HG02884 (cell line): Measurements from ENCODE around the gene LAMA5.

Experiments
- ATAC-seq: cut with Tn5 transposase; IDR thresholded peaks from one replicate; pipeline ENCODE4 v1.9.1; 2021; ENCODE audit warnings: mild to moderate bottlenecking, moderate library complexity; ENCODE audit not compliant: unreplicated experiment

Gene LAMA5

DNA sequence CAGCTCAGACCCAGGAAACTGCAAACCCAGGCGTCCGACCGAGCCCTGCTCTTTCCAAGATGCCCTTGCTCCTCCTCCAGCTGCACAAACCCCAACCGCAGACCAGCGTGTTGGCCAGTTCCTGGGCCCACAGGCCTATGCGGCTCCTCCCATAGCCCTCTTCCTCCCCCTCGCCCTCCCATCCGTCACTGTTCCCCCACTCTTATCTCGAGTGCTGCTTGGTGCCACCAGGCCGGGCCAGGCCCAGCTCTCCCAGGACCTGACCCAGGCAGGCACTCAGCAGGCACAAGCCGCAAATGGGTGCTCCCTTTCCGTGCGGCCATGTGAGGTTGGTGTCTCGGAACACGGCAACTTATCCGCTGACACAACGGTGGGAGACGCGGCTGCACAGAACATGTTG lies 35.8 kb downstream of the LAMA5 start:
- ATAC-seq: no peak

DNA sequence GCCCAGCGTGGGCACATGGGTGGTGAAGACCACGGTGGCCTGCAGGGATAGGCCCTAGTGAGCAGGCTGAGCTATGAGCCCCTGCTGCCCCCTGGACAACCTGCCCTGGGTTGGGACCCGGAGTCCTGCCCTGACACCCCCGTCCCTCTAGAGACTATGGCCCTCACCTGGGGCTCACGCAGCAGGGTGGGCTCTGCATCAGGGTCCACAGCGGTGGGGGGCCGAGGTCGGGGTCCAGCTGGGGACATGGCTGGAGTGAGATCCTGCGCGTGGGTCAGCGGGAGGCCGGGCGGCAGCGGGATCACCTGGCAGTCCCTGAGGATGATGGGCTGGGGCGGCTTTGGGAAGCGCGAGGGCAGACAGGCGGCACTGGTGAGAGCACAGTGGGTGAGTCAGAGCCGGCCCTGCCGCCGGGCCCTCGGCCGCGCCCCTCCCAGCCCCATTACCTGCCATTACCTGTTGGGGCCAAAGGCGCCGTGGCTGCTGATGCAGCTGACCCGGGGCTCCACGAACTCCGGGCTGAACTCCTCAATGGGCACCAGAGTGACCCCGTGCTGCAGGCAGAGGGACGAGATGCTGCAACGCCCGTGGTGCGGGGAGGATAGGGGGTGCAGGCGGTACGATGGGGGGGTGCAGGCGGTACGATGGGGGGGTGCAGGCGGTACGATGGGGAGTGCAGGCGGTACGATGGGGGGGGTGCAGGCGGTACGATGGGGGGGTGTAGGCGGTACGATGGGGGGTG lies 36.4 kb downstream of the LAMA5 start:
- no peak for ATAC-seq

DNA sequence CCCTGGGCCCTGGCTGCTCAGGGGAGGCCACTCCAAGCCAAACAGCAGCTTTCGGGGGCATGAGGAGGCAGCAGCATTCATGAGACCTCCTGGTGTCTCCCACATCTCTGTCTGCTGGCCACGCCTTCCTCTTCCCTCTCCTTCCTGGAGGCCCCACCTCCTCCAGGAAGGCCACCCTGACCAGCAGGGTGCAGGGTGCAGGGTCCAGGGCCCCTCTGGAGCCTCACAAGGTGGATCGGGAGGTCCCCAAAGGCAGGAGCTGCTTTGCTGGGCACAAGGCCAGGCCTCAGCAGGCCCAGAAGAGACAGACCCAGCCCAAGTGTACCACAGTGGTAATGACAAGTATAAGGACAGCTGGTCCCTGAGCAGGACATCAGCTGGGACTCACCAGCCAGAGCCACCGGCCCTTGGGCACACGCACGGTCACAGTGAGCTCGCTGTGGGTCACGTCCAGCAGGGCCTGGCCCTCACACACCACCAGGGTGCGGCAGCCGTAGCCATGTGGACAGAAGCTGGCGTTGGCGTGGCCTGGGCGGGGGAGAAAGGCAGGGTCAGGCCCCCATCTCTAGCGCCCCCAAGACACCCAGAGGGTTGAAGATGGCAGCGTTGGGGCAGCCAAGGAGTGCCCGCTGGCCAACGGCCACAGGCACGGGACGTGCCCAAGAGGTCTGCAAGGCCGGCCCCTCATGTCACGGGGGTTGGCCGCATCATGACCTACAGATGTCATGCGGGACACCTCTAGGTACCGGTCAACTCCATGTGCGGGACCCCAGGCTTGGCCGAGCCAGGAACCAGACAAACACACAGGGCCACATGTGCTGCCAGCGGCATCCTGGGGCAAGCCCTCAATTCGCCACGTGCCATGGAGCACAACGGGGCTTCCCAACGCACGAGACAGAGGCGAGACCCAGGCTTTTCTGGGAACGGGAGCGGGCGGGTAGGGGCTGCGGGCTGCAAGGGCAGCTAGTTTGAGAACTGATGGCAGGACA lies 37.4 kb downstream of the LAMA5 start:
- no peak for ATAC-seq

DNA sequence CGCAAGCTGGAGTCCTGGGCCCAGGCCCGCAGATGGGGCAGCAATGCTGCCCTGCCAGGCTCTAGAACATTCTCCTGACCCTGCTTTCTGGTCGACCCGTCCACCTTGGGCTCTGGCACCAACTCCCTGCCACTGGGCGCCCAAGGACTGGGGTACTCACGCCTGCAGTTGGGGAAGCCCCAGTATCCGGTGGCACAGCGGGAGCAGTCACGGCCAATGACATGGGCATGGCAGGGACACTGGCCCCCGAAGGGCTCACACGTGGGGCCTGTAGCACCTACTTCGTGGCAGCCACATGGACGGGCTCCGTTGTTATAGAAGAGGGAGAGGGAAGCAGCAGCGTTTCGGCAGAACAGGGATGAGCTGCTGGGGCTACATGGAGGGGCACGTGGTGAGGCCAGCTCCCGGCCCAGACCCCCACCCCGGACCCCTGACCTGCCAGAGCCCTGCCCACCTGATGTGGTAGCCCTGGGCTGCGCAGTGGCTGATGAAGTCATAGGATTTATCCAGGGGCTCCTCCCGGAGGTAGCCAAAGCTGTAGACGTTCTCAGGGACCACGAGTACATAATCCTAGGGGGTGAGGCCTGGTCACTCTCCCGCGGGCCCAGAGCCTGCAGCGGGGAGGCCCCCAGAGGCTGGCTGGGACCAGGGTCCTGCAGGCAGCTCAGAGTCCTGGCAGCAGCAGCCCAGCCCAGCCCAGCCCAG lies 38.3 kb downstream of the LAMA5 start:
- ATAC-seq: no peak

DNA sequence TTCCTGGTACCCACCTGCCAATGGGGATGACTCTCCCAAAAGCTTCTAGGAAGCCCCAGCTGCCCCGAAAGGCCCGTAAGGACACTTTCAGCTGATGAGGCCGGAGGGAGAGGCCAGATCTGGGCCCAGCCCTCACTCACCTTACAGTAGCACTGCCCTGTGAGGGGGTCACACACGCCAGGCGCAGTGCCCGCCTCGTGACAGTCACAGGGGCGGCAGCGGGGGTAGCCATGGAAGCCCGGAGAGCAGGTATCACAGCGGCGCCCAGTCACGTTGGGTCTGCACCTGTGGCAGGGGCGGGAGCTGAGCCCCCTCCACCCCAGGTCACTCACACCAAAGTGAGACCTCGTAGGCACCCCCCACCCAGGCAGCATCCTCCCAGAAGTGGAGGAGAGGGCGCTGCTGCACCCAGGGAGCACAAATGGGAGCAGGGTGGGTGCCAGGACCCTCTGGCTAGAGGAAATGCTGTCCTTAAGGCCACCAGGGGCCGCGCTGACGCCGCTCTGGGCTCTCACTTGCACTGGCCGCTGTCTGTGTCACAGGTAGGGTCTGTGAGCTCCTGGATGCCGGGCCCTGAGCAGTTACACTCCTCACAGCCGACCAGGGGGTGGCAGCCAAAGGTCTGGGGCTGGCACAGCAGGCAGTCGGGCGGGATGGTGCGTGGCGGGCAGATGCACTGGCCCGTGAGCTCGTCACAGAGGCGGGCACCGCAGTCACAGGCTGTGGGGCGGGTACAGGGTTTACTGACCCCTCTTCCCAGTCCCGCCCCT lies 39.2 kb downstream of the LAMA5 start:
- no peak for ATAC-seq

DNA sequence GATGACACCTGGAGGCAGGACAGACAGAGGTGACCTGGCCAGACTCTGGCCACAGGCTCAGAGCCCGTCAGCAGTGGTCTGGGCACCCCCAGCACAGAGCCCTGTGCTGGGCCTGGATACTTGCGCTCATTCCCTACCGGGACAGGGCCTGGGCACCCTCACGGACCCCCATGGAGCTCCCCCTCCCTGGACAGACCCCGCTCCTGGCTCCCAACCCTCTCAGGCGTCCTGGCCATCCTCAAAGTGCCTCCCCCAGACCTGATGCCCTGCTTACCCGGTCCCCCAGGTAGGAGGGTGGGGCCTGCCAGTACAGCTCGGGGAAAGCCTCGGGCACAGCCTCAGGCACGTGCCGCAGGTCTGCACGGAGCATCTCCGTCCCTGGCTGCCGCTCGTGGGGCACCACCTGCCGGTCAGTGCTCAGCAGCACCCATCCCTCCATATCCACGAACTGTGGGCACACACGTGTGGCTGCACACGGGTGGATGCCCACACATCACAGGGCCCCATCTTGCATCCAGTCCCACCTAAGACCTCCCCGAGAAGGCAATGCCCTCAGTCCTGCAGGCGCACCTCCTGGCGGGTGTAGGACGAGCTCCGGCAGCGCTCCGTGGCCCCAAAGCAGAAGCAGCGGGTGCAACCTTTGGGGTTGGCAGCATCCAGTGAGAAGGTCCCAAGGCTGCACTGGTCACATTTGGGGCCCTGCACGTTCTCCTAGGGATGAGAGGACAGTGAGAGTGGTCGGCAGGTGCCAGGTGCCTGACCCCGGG lies 40.0 kb downstream of the LAMA5 start:
- ATAC-seq: no peak

DNA sequence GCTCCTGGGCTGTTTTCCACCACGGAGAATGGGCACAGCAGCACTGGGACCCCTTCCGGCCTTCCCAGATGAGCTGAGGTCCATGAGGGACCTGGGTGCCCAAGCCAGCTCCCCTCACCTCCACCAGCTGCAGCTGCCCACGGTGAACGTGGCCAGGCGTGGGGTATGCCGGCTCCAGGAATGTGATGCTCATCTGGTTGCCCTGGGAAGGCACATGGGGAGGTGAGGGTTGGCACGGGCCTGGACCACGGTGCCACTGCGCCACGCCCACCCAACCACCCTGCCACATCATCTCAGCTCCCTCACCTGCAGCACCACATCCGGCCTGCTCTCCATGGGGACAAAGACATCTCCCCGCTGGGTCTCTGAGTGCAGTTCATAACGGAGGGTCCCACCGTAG lies 40.6 kb downstream of the LAMA5 start:
- no peak for ATAC-seq

DNA sequence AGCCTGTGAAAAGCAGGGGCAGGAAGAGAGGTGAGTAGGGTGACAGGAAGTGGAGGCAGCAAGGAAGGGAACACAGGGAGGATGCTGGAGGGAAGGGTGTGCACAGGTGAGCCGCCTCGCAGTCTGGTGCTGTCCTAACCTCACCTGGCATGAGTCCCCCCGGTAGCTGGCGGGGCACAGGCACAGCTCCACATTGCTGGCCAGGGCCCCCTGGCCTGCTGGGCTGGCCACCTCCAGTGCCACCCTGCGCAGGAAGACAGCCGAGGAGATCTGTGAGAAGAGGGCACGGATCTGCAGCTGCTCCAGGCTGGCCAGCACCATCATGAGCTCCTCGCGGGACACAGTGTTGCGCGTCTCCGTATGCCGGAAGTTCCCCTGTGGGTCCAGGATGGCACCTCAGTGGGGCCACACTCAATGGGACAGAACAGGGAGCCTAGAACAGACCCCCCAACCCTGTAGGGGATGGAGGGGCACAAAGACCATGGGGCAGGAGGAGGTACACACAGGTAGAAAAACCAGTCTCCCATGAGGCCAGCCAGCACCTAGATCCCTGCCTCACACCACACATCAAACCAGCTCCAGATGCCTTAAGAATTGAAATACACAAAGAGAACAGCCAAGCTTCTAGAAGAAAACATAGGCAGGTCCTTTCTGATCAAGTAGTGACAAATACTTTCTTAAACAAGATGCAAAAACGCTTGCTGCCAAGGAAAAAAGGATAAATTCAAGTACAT lies 41.8 kb downstream of the LAMA5 start:
- ATAC-seq: no peak

DNA sequence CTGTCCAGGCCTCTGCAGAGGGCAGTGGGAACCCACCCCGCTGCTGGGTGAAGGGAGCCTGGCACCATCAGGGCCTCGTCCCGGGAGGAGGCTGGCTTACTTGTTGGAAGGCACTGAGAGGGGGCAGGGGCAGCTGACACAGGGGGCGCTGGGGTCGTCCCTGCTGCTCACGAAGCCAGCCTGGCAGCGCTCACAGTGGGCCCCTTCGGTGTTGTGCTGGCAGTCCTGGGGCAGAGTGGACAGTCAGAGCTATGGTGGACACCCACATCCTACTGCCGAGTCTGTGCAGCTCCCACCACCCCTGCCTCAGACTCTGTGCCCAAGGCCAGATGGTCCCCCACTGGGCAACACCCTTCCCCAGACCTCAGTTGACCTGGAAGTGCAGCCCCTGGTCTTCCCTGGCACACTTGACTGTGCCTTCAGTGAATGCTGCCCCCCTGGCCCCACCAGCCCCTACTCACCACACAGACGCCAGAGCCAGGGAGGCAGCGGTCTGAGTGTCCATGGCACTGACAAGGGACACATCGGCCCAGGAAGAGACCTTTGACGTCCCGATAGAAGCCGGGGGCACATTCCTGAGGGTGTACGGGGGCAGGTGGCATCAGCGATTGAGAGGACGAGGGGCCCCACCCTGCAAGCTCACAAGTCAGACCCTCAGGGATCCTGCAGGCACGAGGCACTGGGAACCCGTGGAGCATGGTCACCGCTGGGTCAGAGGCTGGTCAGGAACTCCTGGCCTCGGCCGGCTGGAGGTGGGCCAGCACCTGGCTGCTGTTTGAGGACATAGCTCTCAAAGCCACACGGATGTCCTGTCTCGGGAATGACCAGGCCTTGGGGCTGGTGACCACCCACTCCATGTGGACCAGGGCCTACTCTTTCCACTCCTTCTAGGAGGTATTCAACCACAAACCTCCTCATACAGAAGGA lies 42.9 kb downstream of the LAMA5 start:
- ATAC-seq: no peak

DNA sequence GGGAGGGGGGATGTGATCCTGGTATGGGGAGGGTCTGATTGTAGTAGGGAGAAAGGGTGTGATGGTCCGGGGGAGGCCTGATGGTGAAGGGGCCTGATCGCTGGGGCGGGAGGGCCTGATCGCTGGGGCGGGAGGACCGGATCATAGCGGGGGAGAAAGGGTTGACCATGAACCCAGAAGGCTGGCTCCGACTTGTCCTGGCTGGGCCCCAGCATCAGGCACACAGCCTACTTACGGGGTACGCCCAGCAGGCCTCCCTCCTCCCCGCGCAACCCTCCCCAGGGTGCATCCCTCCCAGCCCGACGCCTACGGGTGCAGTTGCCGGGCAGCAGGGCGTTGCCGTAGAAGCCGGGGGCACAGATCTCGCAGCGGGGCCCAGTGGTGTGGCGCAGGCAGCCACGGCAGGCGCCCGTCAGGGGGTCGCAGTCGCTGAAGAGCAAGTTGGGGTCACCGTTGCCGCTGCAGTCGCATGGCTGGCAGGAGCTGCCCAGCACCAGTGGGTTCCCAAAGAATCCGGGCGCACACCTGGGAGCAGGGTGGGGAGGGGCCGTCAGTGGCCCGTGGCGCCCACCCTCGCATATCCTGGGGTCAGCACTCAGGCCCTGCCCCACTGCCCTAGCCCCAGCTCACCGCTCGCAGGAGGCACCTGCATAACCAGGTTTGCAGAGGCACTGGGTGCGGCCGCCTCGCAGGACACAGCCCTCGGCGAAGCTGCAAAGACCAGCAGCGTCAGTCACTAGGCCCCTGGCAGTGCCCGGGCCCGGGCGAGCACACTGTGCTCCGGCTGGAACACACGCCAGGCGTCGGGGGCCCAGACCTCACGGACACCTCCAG lies 43.7 kb downstream of the LAMA5 start:
- no peak for ATAC-seq

DNA sequence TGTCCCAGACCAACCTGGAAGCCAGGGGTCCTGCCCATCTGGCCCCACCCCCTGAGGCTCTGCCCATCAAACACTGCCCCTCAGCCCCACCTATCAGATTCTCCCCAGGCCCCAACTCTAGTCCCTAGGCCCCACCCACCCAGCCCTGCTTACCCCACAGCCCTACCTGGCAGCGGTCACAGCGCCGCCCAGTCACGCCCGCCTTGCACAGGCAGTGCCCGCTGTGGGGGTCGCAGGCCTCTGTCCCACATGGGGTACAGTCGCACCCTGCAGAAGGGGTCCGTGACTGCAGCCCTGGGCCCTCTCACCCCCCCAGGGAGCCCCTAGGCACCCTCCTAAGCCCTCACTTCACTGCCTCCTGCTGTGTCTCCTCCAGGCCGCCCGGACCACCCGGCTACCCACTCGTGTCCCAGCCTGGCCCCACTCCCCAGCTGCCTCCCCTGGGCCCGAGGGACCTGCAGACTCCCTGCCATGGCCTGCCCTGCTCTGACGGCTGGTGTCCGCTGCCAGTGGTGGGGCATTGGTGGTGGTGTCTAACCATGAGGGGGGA lies 44.5 kb downstream of the LAMA5 start:
- no peak for ATAC-seq

DNA sequence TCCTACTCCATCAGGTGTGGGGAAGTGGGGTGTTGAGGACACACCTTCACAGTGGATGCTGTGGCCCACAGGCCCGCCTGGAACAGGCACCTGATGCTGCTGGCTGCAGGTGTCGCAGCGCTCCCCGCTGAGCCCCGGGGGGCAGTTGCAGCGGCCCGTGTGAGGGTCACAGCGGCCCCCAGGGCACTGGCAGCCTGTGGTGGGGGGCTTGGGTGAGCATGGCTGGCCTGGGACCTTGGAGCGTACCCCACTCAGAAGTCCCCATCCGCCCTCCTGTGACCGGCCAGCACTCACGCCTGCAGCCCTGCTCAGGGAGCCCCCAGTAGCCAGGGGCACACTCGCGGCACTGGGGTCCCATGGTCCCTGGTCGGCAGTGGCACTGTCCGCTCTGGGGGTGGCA lies 45.1 kb downstream of the LAMA5 start:
- no peak for ATAC-seq

DNA sequence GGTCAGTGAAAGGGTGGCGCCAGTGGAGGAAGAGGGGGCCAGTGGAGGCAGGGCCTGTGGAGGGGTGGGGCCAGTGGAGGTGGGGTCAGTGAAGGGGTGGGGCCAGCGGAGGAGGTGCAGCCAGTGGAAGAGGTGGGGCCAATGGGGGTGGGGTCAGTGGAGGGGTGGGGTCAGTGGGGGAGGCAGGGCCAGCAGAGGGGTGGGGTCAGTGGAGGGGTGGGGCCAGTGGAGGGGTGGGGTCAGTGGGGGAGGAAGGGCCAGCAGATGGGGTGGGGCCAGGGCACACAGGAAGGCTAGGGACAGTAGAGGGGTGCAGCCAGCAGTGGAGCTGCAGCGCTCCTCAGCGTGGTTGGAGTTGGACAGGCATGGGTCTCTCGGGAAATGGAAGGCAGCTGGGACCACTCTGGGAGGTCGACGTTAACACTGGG lies 45.6 kb downstream of the LAMA5 start:
- ATAC-seq: no peak

DNA sequence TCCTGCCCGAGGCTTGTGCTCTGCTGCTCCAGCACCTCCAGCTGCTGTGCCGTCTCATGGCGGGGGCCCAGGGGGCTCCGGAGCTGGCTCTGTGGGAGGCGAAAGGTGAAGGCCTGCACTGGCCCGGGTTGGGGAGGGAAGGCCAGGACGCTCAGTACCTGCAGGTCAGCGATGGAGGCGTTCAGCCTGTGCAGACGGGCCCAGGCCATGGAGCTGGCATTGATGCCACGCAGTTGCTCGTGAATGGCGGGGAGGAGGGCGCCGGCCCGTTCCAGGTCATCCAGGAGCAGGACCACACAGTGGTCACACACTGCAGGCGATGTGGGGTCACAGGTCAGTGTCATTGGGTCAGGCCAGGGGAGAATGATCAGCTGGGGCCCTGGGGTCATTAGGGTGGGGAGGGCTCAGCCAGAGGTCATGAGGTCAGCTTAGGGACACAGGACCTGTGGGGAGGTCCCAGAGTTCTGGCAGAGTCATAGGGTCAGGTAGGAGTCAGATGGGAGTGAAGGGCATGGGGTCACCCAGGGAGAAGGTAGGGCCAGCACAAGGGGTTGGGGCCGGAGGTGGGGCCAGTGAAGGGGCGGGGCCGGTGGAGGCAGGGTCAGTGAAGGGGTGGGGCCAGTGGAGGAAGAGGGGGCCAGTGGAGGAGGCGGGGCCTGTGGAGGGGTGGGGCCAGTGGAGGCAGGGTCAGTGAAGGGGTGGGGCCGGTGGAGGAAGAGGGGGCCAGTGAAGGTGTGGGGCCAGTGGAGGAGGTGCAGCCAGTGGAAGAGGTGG lies 46.3 kb downstream of the LAMA5 start:
- no peak for ATAC-seq

DNA sequence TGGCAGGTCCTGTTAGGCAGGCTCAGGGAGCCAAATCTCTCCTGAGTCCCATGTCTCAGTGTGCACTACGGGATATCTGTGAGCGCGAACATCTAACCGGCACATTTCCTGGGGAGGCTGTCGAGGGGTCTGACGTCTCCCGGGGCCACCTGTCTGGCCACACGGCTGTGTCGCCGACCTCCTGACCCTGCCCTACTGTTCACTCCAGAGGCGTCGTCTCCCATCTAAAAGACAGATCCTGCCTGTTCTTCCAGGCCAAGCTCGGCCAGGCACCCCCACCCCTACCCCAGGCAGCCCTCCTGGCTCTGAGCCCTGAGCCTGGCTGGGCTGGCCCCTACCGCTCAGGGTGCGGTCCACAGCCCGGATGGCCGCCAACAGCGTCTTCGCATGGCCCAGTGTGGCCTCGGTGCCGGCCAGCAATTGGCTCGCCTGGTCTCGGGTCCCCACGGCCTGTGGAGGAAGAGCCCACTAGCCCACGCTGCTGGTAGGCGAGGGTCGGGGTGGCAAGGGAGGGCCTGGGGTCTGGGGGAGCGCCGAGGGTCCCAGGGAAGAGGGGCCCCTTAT lies 47.7 kb downstream of the LAMA5 start:
- ATAC-seq: no peak
